ENCODE measurements around the gene CLEC20A. TPM values are rescaled to one million over a fixed set of nuclear protein-coding genes. Genes with fewer than 3 reads are reported as not detected.

The CLEC20A gene
- total and polyA plus RNA-seq, 2 donors from 2014 or later: 0.47 TPM; not detected in 1

- no peaks in the 10 kb centered on the region for H3K9me3 ChIP-seq (ENCODE audit: control insufficient read depth in 2 of 3, insufficient read depth in 1 of 3, low read length in 3 of 3)
- intact Hi-C loops (cut with DNase I): no loop called here
- FAIRE-seq: no peak
- DNase-seq: peak in 1 of 5 donors; percentile 22
- no peaks in the 10 kb centered on the region for H3K36me3 ChIP-seq (ENCODE audit: control insufficient read depth in 2 of 3, insufficient read depth in 3 of 3, low read length in 3 of 3)
- TF ChIP-seq CTCF (IDR thresholded peaks at IDR 0.05; ENCODE audit: borderline replicate concordance, extremely low read depth, insufficient read depth): no peak
- H3K9ac ChIP-seq (ENCODE audit: low read length in 3 of 3): no peak overlapping the region
- H3K27ac ChIP-seq (ENCODE audit: low read depth in 2 of 2, low read length in 2 of 2): no peak overlapping the region
- H3K4me3 ChIP-seq (ENCODE audit: low read length in 3 of 3): no peak overlapping the region
- H3K4me1 ChIP-seq (ENCODE audit: control insufficient read depth in 2 of 3, insufficient read depth in 2 of 3, low read depth in 1 of 3, low read length in 3 of 3): peaks cover 0 to 9% (median 0%) of the 10 kb centered on the region in 3 donors
- H3K27me3 ChIP-seq (ENCODE audit: control insufficient read depth, insufficient read depth, low read length): no peaks in the 10 kb centered on the region
These were observed 43.9 kb upstream of the CLEC20A start for GRCh38 chr1:178540646-178541045.

- Histone ChIP-seq H3K9me3 (ENCODE audit: control insufficient read depth in 2 of 3, insufficient read depth in 1 of 3, low read length in 3 of 3) (no peaks in the 10 kb centered on the region), H3K4me1 (ENCODE audit: control insufficient read depth in 2 of 3, insufficient read depth in 2 of 3, low read depth in 1 of 3, low read length in 3 of 3) (peaks cover 0 to 9% (median 0%) of the 10 kb centered on the region in 3 donors), H3K36me3 (ENCODE audit: control insufficient read depth in 2 of 3, insufficient read depth in 3 of 3, low read length in 3 of 3) (no peaks in the 10 kb centered on the region), H3K4me3 (ENCODE audit: low read length in 3 of 3) (no peak overlapping the region), H3K27ac (ENCODE audit: low read depth in 2 of 2, low read length in 2 of 2) (no peak overlapping the region), H3K9ac (ENCODE audit: low read length in 3 of 3) (no peak overlapping the region), H3K27me3 (ENCODE audit: control insufficient read depth, insufficient read depth, low read length) (no peaks in the 10 kb centered on the region)
- TF ChIP-seq CTCF (IDR thresholded peaks at IDR 0.05; ENCODE audit: borderline replicate concordance, extremely low read depth, insufficient read depth): no peak
- FAIRE-seq: no peak
- DNase-seq: no peak
- intact Hi-C loops (cut with DNase I): no loop called here
These were observed 43.4 kb upstream of the CLEC20A start for GRCh38 chr1:178540204-178540603.

GRCh38 chr1:178539291-178539690, 42.5 kb upstream of the CLEC20A start:
- Histone ChIP-seq H3K27me3 (ENCODE audit: control insufficient read depth, insufficient read depth, low read length) (no peaks in the 10 kb centered on the region), H3K4me3 (ENCODE audit: low read length in 3 of 3) (no peak overlapping the region), H3K9ac (ENCODE audit: low read length in 3 of 3) (no peak overlapping the region), H3K27ac (ENCODE audit: low read depth in 2 of 2, low read length in 2 of 2) (no peak overlapping the region), H3K36me3 (ENCODE audit: control insufficient read depth in 2 of 3, insufficient read depth in 3 of 3, low read length in 3 of 3) (no peaks in the 10 kb centered on the region), H3K9me3 (ENCODE audit: control insufficient read depth in 2 of 3, insufficient read depth in 1 of 3, low read length in 3 of 3) (no peaks in the 10 kb centered on the region), H3K4me1 (ENCODE audit: control insufficient read depth in 2 of 3, insufficient read depth in 2 of 3, low read depth in 1 of 3, low read length in 3 of 3) (peaks cover 0 to 9% (median 0%) of the 10 kb centered on the region in 3 donors)
- FAIRE-seq (no peak), DNase-seq (no peak)
- TF ChIP-seq CTCF (IDR thresholded peaks at IDR 0.05; ENCODE audit: borderline replicate concordance, extremely low read depth, insufficient read depth): no peak
- intact Hi-C loops (cut with DNase I): loop anchor here (5.0 to 10.0 kb wide), 2 partner anchors 216 to 463 kb away; no protein-coding TSS in a partner anchor

Data from kidney (tissue), 14 donors.